ENCODE measurements around the gene MATR3.

Gene MATR3

GRCh38 chr5:139265001-139265400 lies 28.5 kb upstream of the MATR3 start:
- TF ChIP-seq EZH2phosphoT487 (conservative IDR thresholded peaks at IDR 0.05; ENCODE audit: low read length) = no peak
- no peak for TF ChIP-seq CTCF (IDR thresholded peaks at IDR 0.05; ENCODE audit: insufficient read depth, low read length, poor library complexity, severe bottlenecking)
- H2AFZ ChIP-seq (ENCODE audit: low read depth, low read length, severe bottlenecking) = no peak overlapping the region
- no peaks in the 10 kb centered on the region for H3K9me2 ChIP-seq (replicated peaks; ENCODE audit: insufficient read depth, low read length)
- H3K27me3 ChIP-seq (ENCODE audit: low read length) = no peaks in the 10 kb centered on the region
- no peaks in the 10 kb centered on the region for H3F3A ChIP-seq (ENCODE audit: insufficient read depth)
- H3K36me3 ChIP-seq (ENCODE audit: low read length) = no peaks in the 10 kb centered on the region
- H3K9me3 ChIP-seq (ENCODE audit: insufficient read depth, low read length) = no peaks in the 10 kb centered on the region
- no peak overlapping the region for H3K27ac ChIP-seq (ENCODE audit: low read depth, low read length)
- H3K9ac ChIP-seq (ENCODE audit: low read length) = no peak overlapping the region
- no peaks in the 10 kb centered on the region for H4K20me1 ChIP-seq (ENCODE audit: low read depth, low read length)
- no peaks in the 10 kb centered on the region for H3K79me2 ChIP-seq (ENCODE audit: insufficient read depth, low read length)
- no peak overlapping the region for H3K4me3 ChIP-seq (ENCODE audit: insufficient read depth, low read length, poor library complexity, severe bottlenecking)
- no peak overlapping the region for H3K4me2 ChIP-seq (ENCODE audit: low read depth, low read length, poor library complexity, severe bottlenecking)

- Histone ChIP-seq H3K4me3 (ENCODE audit: insufficient read depth, low read length, poor library complexity, severe bottlenecking) (no peak overlapping the region), H3K36me3 (ENCODE audit: low read length) (no peaks in the 10 kb centered on the region), H3K79me2 (ENCODE audit: insufficient read depth, low read length) (no peaks in the 10 kb centered on the region), H3K9ac (ENCODE audit: low read length) (no peak overlapping the region), H4K20me1 (ENCODE audit: low read depth, low read length) (no peaks in the 10 kb centered on the region), H3K9me2 (replicated peaks; ENCODE audit: insufficient read depth, low read length) (no peaks in the 10 kb centered on the region), H3K27me3 (ENCODE audit: low read length) (no peaks in the 10 kb centered on the region), H2AFZ (ENCODE audit: low read depth, low read length, severe bottlenecking) (no peak overlapping the region), H3K4me2 (ENCODE audit: low read depth, low read length, poor library complexity, severe bottlenecking) (no peak overlapping the region), H3F3A (ENCODE audit: insufficient read depth) (no peaks in the 10 kb centered on the region), H3K27ac (ENCODE audit: low read depth, low read length) (no peak overlapping the region), H3K9me3 (ENCODE audit: insufficient read depth, low read length) (no peaks in the 10 kb centered on the region)
- no peak for TF ChIP-seq CTCF (IDR thresholded peaks at IDR 0.05; ENCODE audit: insufficient read depth, low read length, poor library complexity, severe bottlenecking)
- TF ChIP-seq EZH2phosphoT487 (conservative IDR thresholded peaks at IDR 0.05; ENCODE audit: low read length) = no peak
Measured at GRCh38 chr5:139266236-139266635, 27.3 kb upstream of the MATR3 start.

- Histone ChIP-seq H4K20me1 (ENCODE audit: low read depth, low read length) (no peaks in the 10 kb centered on the region), H3K79me2 (ENCODE audit: insufficient read depth, low read length) (no peaks in the 10 kb centered on the region), H3K27me3 (ENCODE audit: low read length) (no peaks in the 10 kb centered on the region), H3K4me2 (ENCODE audit: low read depth, low read length, poor library complexity, severe bottlenecking) (no peak overlapping the region), H3K9me3 (ENCODE audit: insufficient read depth, low read length) (no peaks in the 10 kb centered on the region), H3K9ac (ENCODE audit: low read length) (no peak overlapping the region), H3K27ac (ENCODE audit: low read depth, low read length) (no peak overlapping the region), H3F3A (ENCODE audit: insufficient read depth) (no peaks in the 10 kb centered on the region), H2AFZ (ENCODE audit: low read depth, low read length, severe bottlenecking) (no peak overlapping the region), H3K36me3 (ENCODE audit: low read length) (no peaks in the 10 kb centered on the region), H3K4me3 (ENCODE audit: insufficient read depth, low read length, poor library complexity, severe bottlenecking) (no peak overlapping the region), H3K9me2 (replicated peaks; ENCODE audit: insufficient read depth, low read length) (no peaks in the 10 kb centered on the region)
- TF ChIP-seq CTCF (IDR thresholded peaks at IDR 0.05; ENCODE audit: insufficient read depth, low read length, poor library complexity, severe bottlenecking) (no peak), EZH2phosphoT487 (conservative IDR thresholded peaks at IDR 0.05; ENCODE audit: low read length) (no peak)
Measured at GRCh38 chr5:139267481-139267880, 26.1 kb upstream of the MATR3 start.
